Transverse colon (tissue), 4 donors: ENCODE measurements around the gene KRTAP2-3. TPM values are rescaled to one million over a fixed set of nuclear protein-coding genes. Genes with fewer than 3 reads are reported as not detected.

Experiments
- DNase-seq: peaks from one replicate; pipeline ENCODE4 v3.0.0-alpha.2; 2019
- H3K27ac ChIP-seq, 4 donors: fragments of 200-600 bp; sonication (generic); 2 replicates each; pipeline ENCODE4 v1.5.1; 2016 to 2018; ENCODE audit warnings: inconsistent platforms in 4 of 4
- H3K27me3 ChIP-seq: fragments of 200-600 bp; sonication (generic); 2 replicates; pipeline ENCODE4 v1.5.1; 2017; ENCODE audit warnings: inconsistent platforms
- H3K36me3 ChIP-seq, 4 donors: fragments of 200-600 bp; sonication (generic); 2 replicates each; pipeline ENCODE4 v1.5.1; 2017 to 2019; ENCODE audit warnings: inconsistent platforms in 4 of 4
- H3K4me1 ChIP-seq, 4 donors: fragments of 200-600 bp; sonication (generic); 2 replicates each; pipeline ENCODE4 v1.5.1; 2017 to 2020; ENCODE audit warnings: inconsistent platforms in 4 of 4
- H3K4me3 ChIP-seq, 4 donors: fragments of 200-600 bp; sonication (generic); 1 replicate in 1 of 4; 2 replicates in 3 of 4; pipeline versions ENCODE4 v1.5.1 to v1.6.1; 2017 to 2019; ENCODE audit warnings: inconsistent platforms in 4 of 4
- H3K9me3 ChIP-seq, 2 donors: fragments of 200-600 bp; sonication (generic); 2 replicates each; pipeline ENCODE4 v1.5.1; 2017 to 2019; ENCODE audit warnings: inconsistent platforms in 2 of 2
- EP300 ChIP-seq: sonication (generic); formaldehyde crosslinking; IDR thresholded peaks from one replicate; pipeline ENCODE4 v1.6.1; 2017; ENCODE audit warnings: antibody characterized with exemption, low read depth
- POLR2A ChIP-seq: fragments of 450-650 bp; IDR thresholded peaks from one replicate; pipeline ENCODE4 v1.6.1; 2016; ENCODE audit warnings: antibody characterized with exemption, mild to moderate bottlenecking, moderate library complexity
- POLR2AphosphoS5 ChIP-seq, 3 donors: sonication (generic); formaldehyde crosslinking; IDR thresholded peaks; one replicate each; pipeline ENCODE4 v1.6.1; 2016; ENCODE audit warnings: antibody characterized with exemption in 3 of 3
- WGBS, 2 donors: methylation state at CpG; one replicate each; pipeline ENCODE4 v1.1.5; 2018; ENCODE audit warnings: low coverage in 1 of 2; 5-methylcytosine and 5-hydroxymethylcytosine counted together
- in situ Hi-C, 4 donors: fragments of 200-750 bp; cut with MboI; loops; one replicate each; pipeline versions ENCODE4 v1.15.0 to v1.15.1; 2017; ENCODE audit warnings: low sequenced_read_pairs in 3 of 4, low pct_ligation_motif_present in 1 of 4, low pct_unique_long_range_greater_than_20kb in 1 of 4
- intact Hi-C: fragments of 100-400 bp; cut with DNase I; formaldehyde crosslinking; loops from one replicate; pipeline ENCODE4 v1.15.1; 2023; ENCODE audit warnings: low total_unique reads
- total RNA-seq, 4 donors: library from RNA; depleted of rRNA; stranded (reverse); fragments of >200 nt; gene quantifications; one replicate each; pipeline ENCODE4 v1.1.0, GENCODE V29; 2016
- TF ChIP-seq, protein P1 (sequence below), 5 experiments: fragments of 200-600 bp in 3 of 5; fragments of 450-650 bp in 2 of 5; sonication (generic) in 3 of 5; IDR thresholded peaks; 1 replicate in 2 of 5; 2 replicates in 3 of 5; pipeline ENCODE4 v1.5.1; 2016 to 2017; ENCODE audit warnings: antibody characterized with exemption in 5 of 5, inconsistent platforms in 3 of 5, mild to moderate bottlenecking in 2 of 5, moderate library complexity in 1 of 5

KRTAP2-3 gene
- total RNA-seq, 4 donors from 2014 or later: not detected

DNA sequence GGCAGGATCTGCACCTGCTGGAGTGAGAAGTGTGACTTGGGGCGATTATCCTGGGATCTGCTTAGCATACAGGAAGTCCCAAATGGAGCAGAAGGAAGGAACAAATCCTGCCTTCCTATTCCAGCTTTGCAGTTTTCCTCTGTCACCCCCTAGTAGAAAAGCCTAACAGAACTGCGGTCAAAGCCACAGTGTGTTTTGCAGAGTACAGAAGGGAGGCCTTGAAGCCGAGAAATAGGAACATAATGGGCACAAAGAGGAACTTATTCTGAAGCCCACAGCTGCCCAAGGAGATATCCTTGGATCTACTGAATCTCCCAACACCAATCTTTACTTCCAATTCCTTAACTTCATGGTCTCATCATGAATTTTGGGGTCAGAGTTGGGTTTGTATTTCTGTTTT is 41.4 kb downstream of the KRTAP2-3 start:
- no peak for DNase-seq
- H3K27ac ChIP-seq: no peak overlapping the region
- no peaks in the 10 kb centered on the region for H3K27me3 ChIP-seq
- in situ Hi-C loops: no loop called here
- H3K9me3 ChIP-seq: no peaks in the 10 kb centered on the region
- H3K4me3 ChIP-seq: no peak overlapping the region
- TF ChIP-seq POLR2AphosphoS5 (IDR thresholded peaks at IDR 0.05) (no peak), POLR2A (no peak), EP300 (no peak)
- TF ChIP-seq, protein P1, sequence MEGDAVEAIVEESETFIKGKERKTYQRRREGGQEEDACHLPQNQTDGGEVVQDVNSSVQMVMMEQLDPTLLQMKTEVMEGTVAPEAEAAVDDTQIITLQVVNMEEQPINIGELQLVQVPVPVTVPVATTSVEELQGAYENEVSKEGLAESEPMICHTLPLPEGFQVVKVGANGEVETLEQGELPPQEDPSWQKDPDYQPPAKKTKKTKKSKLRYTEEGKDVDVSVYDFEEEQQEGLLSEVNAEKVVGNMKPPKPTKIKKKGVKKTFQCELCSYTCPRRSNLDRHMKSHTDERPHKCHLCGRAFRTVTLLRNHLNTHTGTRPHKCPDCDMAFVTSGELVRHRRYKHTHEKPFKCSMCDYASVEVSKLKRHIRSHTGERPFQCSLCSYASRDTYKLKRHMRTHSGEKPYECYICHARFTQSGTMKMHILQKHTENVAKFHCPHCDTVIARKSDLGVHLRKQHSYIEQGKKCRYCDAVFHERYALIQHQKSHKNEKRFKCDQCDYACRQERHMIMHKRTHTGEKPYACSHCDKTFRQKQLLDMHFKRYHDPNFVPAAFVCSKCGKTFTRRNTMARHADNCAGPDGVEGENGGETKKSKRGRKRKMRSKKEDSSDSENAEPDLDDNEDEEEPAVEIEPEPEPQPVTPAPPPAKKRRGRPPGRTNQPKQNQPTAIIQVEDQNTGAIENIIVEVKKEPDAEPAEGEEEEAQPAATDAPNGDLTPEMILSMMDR (IDR thresholded peaks at IDR 0.05): no peak
- intact Hi-C loops: no loop called here
- 43 to 78% methylated on average over 1 to 3 of the region's 3 CpGs for WGBS, 2 donors
- H3K36me3 ChIP-seq: no peaks in the 10 kb centered on the region
- H3K4me1 ChIP-seq: no peaks in the 10 kb centered on the region

DNA sequence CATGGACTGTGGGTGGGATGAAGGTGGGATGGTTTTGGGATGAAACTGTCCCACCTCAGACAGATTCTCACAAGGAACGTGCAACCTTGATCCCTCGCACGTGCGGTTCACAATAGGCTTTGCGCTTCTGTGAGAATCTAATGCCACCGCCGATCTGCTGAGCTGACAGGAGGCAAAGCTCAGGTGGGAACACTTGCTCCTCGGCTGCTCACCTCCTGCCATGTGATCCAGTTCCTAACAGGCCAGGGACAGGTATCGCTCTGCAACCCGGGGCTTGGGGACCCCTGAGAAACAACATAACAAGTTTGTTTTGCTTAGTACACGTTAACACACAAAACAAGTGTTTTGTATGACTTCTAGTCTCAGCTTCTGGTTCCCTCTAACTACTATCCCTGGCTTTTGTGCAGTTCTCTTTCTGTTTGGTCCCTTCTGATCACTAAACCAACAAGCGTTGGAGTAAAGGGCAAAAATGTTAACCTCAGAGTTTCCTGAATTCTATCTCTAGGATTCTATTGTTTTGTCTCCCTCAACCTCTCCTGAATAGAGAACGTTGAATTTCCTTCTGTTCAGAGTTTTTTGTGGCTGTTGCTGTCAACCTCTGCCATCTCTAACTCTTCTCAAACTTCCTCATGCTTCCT is 43.2 kb downstream of the KRTAP2-3 start:
- TF ChIP-seq POLR2A: no peak
- no peak for TF ChIP-seq EP300
- no peak for TF ChIP-seq POLR2AphosphoS5 (IDR thresholded peaks at IDR 0.05)
- TF ChIP-seq, protein P1 (IDR thresholded peaks at IDR 0.05): no peak
- no peaks in the 10 kb centered on the region for H3K4me1 ChIP-seq
- intact Hi-C loops (no loop called here), in situ Hi-C loops (no loop called here)
- no peaks in the 10 kb centered on the region for H3K27me3 ChIP-seq
- DNase-seq: no peak
- H3K27ac ChIP-seq: no peak overlapping the region
- H3K4me3 ChIP-seq: no peak overlapping the region
- 41 to 85% methylated on average over 2 to 13 of the region's 13 CpGs for WGBS, 2 donors
- H3K36me3 ChIP-seq: no peaks in the 10 kb centered on the region
- H3K9me3 ChIP-seq: no peaks in the 10 kb centered on the region

- H3K9me3 ChIP-seq: no peaks in the 10 kb centered on the region
- no peak for DNase-seq
Measured at GRCh38 chr17:41015454-41015853, 44.5 kb downstream of the KRTAP2-3 start.

DNA sequence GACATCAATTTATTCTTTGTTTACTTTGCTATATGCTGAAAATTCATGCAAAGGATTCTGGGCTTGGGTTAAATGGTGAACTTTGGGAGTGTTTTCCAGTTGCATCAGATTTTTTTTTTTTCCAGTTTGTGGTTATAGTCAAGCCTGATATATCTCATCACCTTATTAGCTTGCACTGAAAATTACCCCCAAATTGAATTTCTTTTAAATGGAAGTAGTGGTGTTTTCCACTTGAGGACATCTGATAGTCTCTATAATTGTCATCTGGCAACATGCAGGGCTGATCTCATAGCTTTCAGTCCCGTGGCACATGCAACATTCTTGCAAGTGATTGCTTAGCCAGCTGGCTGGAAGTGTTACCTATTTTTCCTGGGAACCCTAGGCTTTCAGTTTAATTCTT is 46.3 kb downstream of the KRTAP2-3 start:
- DNase-seq: no peak
- H3K27me3 ChIP-seq: no peaks in the 10 kb centered on the region
- in situ Hi-C loops (no loop called here), intact Hi-C loops (no loop called here)
- TF ChIP-seq POLR2AphosphoS5 (IDR thresholded peaks at IDR 0.05) (no peak), POLR2A (no peak), EP300 (no peak)
- TF ChIP-seq, protein P1 (IDR thresholded peaks at IDR 0.05): no peak
- 13 to 20% methylated on average over 1 of the region's 1 CpG for WGBS, 2 donors
- H3K9me3 ChIP-seq: no peaks in the 10 kb centered on the region
- no peak overlapping the region for H3K4me3 ChIP-seq
- H3K27ac ChIP-seq: no peak overlapping the region
- H3K4me1 ChIP-seq: no peaks in the 10 kb centered on the region
- H3K36me3 ChIP-seq: no peaks in the 10 kb centered on the region

More at GRCh38 chr17:41015454-41015853, 44.5 kb downstream of the KRTAP2-3 start:
- in situ Hi-C loops: no loop called here
- 70 to 77% methylated on average over 4 to 7 of the region's 7 CpGs for WGBS, 2 donors
- intact Hi-C loops: no loop called here
- Histone ChIP-seq H3K27ac (no peak overlapping the region), H3K36me3 (no peaks in the 10 kb centered on the region), H3K4me3 (no peak overlapping the region), H3K4me1 (no peaks in the 10 kb centered on the region), H3K27me3 (no peaks in the 10 kb centered on the region)
- TF ChIP-seq EP300 (no peak), POLR2AphosphoS5 (IDR thresholded peaks at IDR 0.05) (no peak), POLR2A (no peak)
- TF ChIP-seq, protein P1 (IDR thresholded peaks at IDR 0.05): no peak
